Activated CD8-positive, alpha-beta memory T cell treated with anti-CD3 and anti-CD28 coated beads, Interleukin-2, amount 50 U/mL, for 4 hours (primary cell): ENCODE results near the gene TTC13.

Experiments used
- DNase-seq: peaks from one replicate; pipeline ENCODE4 v3.0.0-alpha.2; 2020

Gene TTC13

DNA sequence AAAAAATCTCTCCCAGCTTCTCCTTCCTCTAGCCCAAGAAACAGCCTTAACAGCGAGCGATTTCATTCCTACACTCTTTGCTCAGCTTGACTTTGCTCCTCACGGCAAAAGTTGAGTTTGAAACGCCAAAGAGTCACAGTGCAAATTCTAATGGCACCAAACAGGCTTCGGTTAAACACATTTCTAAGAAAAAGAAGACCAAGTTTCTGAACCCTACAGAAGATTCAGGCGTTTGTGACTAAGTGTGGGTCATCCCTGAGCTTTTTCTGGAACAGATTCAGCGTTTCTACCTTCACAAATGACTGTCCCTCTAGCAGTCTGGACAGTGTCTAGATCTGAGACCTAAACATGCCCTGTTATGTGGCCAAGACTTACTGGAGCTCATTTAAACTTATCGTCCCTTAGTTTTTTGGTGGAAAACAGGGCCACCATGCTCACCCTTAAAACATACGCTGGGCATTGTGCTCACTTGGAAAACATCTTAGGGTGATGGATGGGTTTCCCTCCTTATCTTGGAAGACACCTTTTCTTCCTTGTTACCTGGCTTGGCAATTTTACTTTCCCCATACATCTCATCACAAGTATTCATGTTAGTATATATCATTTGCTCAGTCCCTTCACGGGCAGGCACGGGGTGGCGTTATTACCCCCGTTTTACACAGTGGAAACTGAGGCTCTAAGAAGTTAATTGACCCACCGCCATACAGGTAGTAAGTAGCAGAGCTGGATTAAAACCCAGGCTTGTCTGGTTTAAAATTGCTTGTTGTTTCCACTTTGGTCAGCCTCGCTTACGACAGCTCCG, 111.4 kb downstream of the TTC13 start:
- DNase-seq: no peak

DNA sequence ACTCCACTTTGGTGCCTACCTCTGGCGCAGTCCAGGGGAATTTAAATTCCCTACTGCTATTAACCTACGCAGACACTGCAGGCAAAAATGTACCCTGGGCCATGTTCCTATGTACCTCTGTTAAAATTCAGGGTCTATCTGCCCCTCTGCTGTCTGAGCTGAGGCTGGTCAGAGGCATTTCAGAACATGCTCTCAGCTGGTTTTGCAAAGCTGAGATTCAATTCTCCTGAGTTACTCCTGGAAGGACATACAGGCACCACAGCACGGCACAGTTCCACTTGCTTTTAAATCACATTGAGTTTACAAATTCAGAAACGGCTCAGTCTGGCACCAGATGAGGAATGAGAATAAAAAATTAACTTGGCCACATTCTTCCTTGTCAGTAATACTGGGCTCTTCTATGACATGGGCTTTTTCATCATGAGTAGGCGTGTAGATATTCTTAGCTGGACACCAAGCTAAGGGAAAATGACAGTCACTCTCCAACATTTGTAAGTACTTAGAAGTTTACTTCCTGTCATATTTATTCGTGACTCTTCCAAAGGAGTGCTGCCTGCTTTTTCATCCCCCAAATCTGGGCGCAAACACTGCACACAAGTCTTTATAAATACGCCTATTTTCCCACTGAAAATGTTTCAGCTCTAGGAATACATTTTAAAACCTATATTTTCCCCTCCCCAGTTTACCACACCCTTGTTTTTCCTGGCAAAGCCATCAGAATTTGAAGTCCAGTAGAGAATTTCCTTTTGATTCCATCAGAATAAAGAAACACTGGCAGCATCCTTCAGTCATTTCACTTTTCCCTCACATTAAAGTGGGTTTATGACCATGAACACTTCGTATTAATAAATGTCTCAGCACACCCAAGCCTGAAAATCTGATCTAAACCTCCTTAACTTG, 112.2 kb downstream of the TTC13 start:
- DNase-seq: no peak

DNA sequence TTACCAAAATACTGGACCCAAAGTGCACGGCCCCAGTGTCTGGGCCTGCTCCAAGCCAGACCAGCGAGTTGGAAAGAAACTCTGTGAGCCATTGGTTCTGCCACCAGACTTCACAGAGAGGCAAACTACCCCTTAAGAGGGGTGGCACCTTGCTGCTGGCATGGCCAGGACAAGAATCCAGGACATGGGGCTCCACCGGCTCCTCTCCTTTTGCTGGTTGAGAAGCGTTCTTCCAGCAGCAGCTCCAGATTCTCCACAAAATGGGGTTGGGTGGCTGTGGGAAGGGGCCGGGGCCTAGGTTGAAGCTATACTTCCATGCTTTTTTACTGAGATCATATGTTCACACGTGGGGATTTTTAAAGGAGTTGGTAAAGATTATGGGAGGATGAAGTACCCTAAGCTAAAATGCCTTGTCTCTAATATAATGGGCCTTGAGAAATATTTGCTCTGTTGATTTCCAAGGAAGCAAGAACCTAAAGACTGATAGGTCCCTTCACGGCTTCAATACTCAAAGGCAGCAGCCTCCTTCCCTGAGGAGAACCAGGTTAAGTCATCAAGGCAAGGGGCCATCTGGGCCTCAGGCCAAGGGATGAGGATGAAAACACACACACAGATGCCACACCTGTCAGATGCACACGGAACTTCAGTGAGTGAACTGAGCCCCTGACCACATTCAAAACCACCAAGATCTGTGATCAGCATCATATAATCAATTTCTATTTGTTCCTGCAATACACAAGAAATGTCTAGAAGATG, 113.4 kb downstream of the TTC13 start:
- DNase-seq: no peak

DNA sequence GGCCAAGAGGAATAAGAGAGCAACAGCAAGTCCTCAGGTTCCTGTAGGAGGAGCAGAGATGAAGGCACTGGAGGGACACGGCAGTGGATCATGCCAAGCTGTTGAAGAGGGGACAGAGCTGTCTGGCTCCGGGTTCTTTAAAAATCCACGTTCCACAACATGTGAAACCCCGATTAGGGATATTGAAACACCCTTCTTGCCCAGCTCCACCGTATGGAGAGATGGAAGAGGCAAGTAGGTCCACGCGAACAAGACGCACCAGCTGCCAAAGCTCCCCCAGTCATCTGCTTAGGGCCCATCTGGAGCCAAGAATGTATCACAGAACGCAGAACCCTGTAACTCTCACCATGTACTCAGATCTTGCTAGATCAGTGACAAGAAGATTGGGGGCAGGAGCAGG, 114.2 kb downstream of the TTC13 start:
- DNase-seq: no peak

DNA sequence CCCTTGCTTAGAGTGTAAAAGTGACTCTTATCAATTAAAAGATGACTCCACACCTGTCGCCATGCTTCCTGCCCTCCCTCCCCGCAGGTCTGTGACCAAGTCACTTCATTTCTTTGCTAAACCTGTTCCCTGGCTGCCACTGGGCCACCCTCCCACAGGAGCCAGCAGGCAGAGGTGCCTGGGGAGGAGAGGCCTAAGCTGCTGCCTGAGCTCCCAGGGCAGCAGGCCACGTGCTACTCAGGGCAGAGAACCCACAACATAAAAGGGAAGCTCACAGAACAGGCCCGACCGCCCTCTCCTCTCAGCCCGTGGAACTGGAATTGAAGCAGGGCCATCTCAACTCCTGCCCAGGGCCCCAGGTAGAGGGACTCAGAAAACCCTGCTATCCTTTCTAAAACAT, 115.2 kb downstream of the TTC13 start:
- DNase-seq: no peak

DNA sequence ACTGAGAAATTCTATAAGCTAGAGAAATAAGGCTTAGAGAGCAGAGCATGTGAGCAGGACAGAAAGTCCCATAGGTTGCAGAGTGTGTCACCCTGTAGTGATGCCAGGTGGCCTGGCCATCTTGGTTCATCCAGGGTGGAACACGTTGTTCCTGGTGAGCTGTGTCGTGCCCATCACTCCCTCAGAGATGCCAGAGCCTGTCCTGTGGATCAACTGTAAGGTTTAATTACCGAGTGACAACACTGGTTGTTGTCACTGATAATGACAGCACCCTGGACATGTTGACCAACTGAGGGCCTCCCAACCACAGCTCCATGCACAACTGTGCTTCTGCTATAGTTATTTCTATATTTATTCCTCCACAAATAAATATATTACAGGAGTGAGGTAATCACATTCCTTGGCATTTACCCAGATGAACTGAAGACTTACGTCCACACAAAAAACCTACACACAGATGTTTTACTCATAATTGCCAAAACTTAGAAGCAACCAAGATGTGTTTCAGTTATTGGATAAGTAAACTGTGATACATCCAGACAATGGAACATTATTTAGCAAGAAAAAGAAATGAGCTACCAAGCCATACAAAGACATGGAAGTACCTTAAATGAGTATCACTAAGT, 116.6 kb downstream of the TTC13 start:
- DNase-seq: no peak

DNA sequence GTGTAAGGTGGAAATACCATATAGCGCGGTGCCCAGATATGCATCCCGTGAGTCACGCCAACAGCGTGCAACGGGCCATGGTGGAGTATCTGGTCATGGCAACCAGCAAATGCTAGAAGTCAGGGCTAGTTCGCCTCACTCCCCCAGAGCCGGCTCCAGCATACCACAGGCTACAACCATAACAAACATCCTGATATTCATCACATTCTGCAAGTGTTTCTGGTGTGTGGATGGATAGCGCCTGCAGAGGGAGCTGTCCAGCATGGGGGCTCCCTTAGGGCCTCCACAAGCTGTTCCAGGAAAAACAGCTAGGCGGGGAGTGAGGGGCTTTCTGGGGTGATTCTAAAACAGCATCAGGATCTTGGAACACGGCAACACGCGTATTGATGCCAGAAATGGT, 117.2 kb downstream of the TTC13 start:
- no peak for DNase-seq

DNA sequence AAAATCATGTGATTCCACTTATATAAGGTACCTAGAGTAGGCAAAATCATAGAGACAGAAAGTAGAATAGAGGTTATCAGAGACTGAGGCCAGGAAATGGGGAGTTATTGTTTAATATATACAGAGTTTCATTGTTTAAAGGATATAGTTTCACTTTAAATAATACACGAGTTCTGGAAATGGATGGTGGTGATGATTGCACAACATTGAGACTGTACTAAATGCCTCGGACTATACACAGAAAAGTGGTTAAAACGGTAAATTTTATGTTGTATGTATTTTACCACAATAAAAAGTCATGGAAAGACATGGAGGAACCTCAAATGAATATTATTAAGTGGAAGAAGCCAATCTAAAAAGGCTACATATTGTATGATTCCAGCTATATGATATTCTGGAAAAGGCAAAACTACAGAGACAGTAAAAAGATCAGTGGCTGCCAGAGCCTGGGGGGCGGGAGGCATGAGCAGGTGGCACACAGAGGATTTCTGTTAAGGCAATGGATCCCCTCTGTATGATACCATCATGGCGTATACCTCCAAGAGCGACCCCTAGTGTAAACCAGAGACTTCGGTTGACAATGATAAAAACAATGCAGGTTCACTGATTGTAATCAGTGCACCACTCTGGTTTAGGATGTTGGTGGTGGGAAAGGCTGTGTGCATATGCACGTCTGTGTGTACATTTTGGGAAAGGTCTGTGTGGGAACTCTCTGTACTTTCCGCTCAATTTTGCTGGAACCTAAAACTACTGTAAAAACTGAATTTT, 117.9 kb downstream of the TTC13 start:
- DNase-seq: no peak

DNA sequence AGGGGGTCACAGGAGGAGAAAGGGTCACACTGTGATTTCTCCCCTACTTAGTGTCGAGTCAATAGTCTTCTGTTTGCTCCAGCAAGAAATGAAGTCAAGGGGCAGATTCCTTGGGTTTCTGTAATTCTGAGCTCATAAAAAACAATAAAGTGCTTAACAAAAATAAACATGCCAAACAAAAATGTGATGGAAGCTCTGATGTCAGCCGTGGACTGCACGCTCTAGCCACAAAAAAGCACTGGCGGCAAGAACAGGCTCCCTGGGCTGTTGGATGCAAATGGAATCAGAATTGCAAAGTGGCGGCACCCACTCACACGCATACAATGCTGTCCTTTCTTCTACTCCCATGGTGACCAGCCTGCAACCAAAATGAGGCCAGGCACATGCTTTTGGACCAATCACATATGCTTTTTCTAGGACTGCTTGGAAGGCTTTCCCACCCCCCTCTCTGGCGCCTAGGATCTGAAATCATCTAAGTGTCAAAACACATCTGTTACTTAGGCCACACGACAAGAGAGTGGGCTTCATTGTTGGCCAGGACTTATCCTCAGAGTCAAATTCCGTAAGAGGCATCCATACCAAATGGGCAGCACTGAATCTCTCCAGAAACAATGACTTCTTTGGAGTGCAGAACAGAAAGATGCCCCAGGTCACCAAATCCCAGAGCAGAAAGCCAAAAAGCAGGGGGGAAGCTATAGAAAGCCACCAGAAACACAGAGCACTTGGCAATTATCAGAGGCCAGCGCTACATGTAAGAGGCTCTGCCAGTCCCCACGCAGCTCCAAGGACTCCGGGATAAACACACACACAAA, 119.5 kb downstream of the TTC13 start:
- no peak for DNase-seq

DNA sequence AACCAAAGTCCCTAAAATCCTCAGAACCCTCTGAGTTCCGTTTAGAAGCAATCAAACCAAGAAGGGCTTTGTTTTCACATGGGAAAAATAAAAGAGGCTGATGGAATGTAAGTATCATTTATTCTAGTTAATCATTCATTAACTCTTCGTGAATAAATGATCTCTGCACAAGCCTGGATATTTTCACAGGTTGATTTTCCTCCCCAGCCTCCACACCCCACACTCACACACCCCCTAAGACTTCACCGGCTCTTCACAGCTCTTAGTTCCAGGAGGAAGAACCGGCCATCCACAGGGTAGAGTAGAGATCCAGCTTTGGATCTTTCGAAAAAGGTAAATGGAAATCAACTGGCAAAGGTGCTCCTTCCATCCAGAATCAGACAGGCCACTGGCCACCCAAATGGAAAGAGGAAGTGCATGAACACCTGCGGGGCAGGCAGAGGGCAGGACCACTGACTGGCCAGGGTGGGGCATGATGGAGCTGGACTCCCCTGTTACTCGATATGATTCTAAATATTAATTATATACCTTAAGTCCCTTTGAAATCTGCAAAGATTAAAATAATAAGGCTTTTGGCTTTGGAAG, 120.3 kb downstream of the TTC13 start:
- DNase-seq: no peak

DNA sequence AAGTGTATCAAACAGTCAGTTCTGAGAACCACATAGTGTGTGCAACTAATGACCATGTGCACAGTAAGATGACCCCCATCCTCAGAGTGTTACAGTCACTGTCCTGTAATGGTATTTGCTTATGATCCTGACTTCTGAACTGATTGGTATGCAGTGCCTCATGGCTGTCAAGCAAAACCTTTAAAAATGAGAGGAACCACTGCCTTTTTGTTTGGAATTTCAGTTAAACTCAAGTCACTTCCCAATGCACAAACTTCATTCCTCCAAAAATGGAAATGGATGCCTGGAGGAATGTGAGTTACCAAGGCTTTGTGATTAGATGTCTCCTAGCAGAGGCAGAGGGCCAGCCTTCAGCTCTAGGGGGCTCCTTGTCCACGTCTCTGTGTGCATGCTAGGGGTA, 120.8 kb downstream of the TTC13 start:
- DNase-seq: no peak

DNA sequence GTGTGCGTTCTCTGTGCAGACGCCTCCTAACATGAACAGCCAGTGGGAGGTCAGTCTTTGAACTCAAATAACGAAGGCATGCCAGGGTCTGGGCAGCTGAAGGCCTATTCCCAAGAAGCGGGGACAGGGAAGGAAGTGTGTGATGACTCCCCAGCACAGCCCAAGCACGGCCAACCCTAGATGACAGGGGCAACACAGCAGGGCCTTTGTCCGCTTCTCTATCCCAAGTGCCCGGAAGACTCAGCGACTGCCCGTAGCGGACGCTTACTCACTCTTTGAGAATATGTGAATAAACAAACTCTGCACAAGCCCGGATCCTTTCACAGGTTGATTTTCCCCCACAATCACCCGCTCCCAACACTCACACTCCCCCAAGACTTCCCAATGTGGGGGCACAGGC, 121.6 kb downstream of the TTC13 start:
- DNase-seq: no peak
